Stomach (tissue), 4 donors: ENCODE results near the gene SCGB2A2.

ENCODE experiments used
- EP300 ChIP-seq: sonication (generic); formaldehyde crosslinking; IDR thresholded peaks from one replicate; pipeline ENCODE4 v1.6.1; 2017; ENCODE audit warnings: antibody characterized with exemption
- POLR2AphosphoS5 ChIP-seq, 3 donors: sonication (generic); formaldehyde crosslinking; IDR thresholded peaks; one replicate each; pipeline ENCODE4 v1.6.1; 2016; ENCODE audit warnings: antibody characterized with exemption in 3 of 3
- TF ChIP-seq, protein P1 (sequence below), 7 experiments: fragments of 450-650 bp in 4 of 7; fragments of 200-600 bp in 3 of 7; sonication (generic) in 3 of 7; IDR thresholded peaks; one replicate each; pipeline ENCODE4 v1.5.1; 2016 to 2019; ENCODE audit warnings: antibody characterized with exemption in 7 of 7, control low read depth in 2 of 7, mild to moderate bottlenecking in 1 of 7

- TF ChIP-seq, protein P1, sequence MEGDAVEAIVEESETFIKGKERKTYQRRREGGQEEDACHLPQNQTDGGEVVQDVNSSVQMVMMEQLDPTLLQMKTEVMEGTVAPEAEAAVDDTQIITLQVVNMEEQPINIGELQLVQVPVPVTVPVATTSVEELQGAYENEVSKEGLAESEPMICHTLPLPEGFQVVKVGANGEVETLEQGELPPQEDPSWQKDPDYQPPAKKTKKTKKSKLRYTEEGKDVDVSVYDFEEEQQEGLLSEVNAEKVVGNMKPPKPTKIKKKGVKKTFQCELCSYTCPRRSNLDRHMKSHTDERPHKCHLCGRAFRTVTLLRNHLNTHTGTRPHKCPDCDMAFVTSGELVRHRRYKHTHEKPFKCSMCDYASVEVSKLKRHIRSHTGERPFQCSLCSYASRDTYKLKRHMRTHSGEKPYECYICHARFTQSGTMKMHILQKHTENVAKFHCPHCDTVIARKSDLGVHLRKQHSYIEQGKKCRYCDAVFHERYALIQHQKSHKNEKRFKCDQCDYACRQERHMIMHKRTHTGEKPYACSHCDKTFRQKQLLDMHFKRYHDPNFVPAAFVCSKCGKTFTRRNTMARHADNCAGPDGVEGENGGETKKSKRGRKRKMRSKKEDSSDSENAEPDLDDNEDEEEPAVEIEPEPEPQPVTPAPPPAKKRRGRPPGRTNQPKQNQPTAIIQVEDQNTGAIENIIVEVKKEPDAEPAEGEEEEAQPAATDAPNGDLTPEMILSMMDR (IDR thresholded peaks at IDR 0.05), result no peak
- TF ChIP-seq POLR2AphosphoS5 (IDR thresholded peaks at IDR 0.05) (no peak), EP300 (no peak)
Observed at GRCh38 chr11:62242021-62242420, 27.9 kb upstream of the SCGB2A2 start, which contains the start of gene SCGB1D2.
